NCI-H2081 treated with DMSO at 0.1 percent for 48 hours (cell line): ENCODE data around the gene AADACL4.
"Not testable (repeated sequence)": the region's sequence is repeated elsewhere in the genome, so short reads cannot be mapped to it uniquely, and the experiment has no call there.

ENCODE experiments used
- DNase-seq: peaks from one replicate; lab custom pipeline; 2025; lab: John Stamatoyannopoulos, UW

The AADACL4 gene

DNA sequence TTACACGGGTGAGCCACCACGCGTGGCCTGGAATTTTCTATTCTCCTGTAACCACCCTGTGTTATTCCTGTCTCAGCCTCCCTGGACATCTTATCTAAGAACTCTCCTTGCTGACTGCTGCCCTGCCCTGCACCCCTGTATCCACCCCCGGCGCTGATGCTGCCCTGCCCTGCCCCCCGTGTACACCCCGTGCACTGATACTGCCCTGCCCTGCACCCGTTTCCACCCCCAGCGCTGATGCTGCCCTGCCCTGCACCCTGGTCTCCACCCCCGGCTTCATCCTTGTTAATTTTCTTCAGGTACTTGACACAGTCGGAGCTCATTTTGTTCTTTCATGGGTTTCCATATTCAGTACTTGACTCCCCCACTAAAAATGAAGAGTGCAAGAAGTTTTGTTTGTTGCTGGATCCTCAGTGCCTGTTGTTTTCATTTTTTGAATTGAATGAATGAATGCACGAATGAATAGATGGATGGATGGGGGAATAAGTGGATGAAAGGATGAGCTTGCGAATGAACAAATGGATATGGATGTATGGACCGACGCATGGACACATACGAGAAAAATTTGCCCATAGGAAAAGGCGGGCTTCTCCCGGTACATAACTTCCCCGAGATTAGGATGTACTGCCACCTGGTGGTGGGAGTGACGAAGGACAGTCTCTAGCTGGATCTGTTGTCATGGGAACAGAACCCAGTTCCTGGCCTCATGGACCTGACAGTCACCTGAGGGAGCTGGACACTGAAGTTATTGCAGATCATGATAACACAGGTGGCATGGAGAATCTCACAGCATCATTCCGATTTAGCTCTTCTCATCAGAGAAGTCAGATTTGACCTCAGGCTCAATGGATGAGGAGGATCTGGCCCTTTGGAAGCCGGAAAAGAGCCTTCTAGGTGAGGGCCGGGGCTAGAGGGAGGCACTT is 14.9 kb downstream of the AADACL4 start:
- DNase-seq = no peak

DNA sequence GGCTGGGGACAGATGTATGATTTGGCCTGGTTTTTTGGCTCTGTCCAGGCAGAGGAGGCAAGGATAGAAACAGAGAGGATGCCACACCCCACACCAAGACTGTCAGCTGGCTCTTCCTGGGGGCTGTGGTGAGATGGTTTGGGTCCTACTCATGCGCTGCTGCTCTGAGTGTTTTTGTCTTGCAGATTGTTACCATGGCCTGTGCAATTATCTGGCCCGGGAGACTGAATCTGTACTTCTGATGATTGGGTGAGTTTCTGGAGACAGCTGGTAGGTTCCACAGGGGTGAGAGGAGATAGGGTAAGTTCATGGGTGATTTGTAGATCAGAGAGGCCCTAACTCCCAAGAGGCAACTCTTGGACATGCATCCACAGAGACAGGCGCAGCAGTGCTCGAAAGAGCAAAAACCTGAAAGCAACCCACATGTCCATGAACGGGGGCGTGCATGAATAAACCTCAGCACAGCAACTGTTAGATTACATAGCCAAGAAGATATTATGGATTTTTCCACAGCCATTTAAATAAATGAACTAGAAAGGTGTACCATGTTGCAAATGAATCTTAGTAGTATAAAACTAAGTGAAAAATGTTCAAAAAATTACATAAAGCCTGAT is 17.8 kb downstream of the AADACL4 start:
- DNase-seq = no peak

DNA sequence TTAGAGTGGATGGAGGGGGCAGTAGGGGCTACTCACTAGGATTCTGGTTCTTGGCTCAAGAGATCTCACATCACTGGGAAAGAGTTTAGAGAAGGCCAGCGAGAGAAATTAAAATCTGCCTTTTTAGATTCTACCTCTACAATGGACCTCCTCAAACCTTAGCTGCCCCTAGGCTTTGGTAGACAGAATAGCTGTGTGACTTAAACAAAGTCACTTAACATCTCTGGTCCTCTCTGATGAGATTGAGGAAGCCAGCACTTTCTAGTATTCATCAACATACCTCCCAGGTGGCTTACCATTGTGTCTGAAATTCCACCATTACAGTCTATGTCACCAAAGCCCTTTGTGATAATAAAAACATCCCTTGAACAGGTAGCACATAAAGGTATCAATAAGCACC is 18.7 kb downstream of the AADACL4 start:
- no peak for DNase-seq

DNA sequence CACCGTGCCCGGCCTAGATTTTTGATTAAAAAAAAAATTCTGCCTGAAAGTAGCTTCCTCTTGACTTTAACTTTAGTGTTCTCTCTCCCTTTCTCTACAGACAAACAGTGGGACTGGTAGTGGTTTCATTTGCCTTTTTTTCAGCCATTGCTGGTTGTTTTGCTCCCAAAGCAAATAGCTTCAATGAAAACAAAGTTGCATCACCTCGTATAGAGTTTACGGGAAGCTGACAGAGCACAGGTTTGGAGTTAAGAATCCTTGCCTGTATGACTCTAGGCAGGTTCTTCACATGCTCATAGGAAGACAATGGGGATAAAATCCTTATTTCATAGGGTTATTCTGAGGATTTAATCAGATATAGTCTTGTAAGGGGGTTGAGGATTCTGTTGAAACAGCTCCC is 21.6 kb downstream of the AADACL4 start:
- DNase-seq = no peak

DNA sequence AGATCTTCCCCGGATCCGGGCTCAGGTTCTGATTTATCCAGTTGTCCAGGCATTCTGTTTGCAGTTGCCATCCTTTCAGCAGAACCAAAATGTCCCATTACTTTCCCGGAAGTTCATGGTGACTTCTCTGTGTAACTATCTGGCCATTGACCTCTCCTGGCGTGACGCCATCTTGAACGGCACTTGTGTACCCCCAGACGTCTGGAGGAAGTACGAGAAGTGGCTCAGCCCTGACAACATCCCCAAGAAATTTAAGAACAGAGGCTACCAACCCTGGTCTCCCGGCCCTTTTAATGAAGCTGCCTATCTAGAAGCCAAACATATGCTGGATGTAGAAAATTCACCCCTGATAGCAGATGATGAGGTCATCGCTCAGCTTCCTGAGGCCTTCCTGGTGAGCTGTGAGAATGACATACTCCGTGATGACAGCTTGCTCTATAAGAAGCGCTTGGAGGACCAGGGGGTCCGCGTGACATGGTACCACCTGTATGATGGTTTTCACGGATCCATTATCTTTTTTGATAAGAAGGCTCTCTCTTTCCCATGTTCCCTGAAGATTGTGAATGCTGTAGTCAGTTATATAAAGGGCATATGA is 22.4 kb downstream of the AADACL4 start:
- no peak for DNase-seq

DNA sequence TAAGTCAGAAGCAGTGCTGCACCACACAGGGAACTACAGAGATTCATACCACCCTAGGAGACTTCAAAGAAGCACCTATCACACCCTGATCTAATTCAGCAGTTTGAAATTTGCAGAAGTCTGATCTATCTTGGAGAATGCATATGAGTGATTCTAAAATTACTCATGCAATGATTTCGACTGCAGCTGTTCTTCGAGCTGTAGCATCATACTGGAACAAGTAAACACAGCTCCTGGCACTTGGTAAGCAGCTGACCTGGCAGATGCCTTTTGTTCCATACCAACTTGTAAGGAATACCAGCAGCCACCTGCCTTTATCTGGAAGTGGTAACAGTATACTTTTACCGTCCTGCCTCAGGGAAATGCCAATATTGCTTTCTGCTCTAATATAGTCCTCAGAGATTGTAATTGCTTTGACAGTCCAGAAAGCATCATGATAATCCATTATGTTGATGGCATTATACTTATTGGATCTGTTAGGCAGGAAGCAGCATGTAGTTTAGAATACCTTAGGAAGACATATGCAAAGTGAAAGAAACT is 25.7 kb downstream of the AADACL4 start:
- DNase-seq = no peak

DNA sequence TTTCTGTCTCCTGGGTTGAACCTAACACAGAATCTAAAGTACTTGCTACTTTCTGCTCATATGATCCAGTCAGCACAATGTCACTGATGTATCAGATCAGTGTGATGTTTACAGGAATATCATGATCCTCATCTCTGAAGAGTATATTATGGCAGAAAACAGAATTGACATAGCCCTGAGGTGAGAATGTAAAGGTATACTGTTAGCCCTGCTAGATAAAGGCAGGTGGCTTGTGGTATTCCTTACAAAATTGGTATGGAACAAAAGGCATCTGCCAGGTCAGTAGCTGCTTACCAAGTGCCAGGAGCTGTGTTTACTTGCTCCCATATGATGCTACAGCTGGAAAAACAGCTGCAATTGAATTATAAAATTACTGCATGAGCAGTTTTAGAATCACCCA is 30.5 kb downstream of the AADACL4 start:
- DNase-seq = no peak

DNA sequence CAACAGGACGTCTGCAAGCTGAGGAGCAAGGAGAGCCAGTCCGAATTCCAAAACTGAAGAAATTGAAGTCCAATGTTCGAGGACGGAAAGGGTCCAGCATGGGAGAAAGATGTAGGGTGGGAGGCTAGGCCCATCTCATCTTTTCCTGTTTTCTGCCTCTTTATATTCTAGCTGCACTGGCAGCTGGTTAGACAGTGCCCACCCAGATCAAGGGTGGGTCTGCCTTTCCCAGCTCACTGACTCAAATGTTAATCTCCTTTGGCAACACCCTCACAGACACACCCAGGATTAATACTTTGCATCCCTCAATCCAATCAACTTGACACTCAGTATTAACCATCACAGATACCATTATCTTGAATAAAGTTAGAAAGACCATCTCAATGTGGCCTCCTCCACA is 32.2 kb downstream of the AADACL4 start:
- DNase-seq = not testable (repeated sequence)

DNA sequence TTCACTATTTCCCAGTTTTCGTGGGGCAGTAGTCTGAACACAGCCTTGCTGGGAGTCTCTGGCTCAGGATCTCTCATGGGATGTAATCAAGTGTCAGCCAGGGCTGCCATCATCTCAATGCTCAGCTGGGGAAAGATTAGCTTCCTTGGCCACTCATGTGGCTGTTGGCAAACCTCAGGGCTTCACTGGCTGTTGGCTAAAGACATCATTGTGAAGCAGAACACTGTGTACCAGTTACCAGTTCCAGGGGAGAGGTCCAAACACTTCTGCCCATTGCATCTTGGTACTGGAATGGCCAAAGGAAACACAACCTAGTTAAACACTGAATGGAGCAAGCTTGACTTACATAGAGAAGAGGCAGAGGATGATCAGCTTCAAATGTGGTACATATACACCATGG is 33.7 kb downstream of the AADACL4 start:
- no peak for DNase-seq

DNA sequence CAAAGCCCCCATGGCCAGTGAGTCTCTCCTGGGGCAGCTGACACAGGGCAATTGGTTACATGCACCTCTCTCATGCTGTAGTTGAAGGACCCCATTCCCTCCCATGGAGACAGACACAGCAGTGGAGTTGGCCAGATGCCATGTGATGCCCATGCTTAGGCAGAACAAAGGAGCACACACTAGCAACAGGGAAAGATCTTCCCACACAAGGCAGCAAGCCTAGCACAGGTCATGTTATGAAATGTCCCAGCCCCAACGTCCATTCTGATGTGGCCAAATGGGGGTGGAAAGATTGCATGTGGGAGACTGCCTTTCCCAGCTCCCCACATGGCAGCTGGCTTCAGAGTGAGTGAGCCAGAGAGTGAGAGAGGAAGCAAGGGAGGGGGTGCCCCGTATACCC is 34.5 kb downstream of the AADACL4 start:
- DNase-seq = no peak

DNA sequence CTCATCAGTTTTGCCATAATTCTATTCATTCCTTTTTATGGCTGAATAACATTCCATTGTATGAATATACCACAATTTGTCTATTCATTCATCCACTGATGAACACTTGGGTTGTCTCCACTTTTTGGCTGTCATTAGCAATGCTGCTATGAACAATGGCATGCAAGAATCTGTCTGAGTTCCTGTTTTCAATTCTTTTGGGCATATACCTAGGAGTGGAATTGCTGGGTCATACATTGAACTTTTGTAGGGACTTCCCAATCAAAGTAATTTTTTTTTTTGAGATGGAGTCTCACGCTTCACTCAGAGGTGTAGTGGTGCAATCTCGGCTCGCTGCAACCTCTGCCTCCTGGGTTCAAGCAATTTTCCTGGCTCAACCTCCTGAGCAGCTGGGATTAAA is 34.9 kb downstream of the AADACL4 start:
- DNase-seq = no peak

DNA sequence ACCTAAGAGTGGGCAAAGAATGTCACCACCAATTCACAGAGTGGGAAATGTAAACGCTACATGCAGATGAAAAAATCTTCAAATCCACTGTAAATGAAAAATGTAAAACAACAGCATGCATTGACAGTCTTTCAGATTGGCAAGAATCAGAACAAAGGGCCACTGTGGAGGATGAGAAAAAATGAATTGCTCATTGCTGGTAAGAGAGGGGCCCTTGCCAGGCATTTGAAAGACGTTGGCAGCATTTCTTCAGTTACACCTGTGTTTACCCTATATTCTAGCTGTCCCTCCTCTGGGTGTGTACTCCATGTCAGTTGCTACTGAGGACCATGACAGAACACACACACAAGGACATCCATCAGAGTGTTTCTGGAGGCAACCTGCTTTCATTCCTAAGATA is 46.3 kb downstream of the AADACL4 start:
- DNase-seq = no peak

DNA sequence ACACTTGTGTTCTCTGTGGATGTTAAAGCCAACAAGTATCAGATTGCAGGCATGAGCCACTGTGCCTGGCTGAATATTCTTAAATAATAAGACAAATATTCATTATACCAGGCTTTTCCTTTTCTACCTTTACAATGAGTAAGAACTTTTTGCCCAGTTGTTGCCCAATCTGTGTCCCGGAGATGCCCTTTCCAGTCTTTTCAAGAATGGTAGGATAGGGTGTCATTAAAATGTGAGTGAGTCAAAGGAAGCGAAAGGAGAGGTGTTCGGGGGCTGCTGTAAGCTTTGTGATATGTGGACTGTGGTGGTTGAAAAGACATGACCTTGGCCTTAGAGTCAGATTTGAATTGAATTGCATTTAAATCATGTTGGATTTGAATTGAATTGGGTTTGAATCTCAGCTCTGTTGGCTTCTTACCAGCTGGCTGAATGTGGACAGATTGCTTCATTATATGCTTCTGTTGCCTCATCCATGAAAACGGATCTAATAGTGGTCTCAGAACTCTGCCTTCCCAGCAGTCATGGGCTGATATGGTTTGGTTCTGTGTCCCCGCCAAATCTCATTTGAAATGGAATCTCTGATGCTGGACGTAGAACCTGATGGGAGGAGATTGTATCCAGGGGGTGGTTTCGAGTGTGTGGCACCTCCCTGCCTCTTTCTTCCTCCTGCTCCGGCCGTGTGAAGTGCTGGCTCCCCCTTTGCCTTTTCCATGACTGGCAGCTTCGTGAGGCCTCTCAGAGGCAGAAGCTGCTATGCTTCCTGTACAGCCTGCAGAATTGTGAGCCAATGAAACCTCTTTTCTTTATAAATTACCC is 49.3 kb downstream of the AADACL4 start:
- no peak for DNase-seq

DNA sequence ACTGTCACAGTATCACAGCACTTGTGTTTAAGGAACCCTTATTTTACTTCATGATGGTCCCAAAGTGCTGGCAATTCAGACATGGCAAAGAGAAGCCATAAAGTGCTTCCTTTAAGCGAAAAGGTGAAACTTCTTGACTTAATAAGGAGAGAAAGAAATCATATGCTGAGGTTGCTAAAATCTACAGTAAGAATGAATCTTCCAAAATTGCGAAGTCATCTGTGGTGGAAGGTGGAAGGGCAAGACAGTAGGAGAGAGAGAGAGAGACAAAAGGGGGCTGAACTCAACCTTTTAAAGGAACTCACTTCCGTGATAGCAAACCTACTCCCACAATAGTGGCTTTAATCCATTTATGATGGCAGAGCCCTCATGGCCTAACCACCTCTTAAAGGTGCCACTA is 52.8 kb downstream of the AADACL4 start:
- DNase-seq = no peak

DNA sequence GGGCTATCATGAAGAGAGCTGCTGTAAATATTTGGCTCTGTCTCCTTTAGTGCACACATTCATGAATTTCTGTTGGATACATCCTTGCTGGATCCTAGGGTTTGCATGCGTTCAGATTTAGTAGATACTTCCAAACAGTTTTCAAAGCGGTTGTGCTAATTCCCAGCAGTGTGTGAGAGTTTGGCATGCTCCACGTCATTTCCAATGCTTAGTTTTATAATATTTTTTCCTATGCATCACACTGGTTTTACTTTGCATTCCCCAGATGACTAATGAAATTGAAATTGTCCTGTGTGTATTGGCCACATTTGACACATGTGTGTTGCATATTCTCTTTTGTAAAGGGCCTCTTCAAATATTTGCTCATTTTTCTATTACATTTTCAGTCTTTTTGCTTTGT is 53.5 kb downstream of the AADACL4 start:
- no peak for DNase-seq

DNA sequence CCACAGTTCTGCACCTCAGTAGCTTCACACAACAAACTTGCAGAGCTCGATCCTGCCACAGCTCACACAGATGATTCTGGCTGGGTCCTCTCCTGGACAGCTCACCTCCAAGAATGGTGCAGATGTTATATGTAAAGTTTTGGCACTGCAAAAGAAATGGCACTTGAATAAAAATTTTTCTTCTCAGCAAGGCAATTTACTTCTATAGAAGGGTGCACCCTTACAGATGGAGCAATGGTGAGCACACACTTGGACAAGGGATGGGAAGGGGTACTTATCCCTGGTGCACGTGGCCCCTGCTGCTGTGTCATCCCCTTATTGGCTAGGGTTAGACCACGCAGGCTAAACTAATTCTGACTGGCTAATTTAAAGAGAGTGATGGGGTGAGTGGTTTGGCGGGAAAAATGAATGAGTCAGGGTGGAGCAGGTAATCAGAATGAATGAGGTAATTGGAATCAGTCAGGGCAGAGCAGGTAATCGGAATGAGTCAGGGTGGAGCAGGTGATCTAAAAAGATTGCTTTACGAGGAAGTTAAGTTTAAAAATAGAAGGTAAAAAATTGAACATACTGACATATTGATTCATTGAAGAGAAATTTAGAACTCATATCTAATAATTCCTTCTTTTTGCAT is 60.1 kb downstream of the AADACL4 start:
- DNase-seq = no peak

DNA sequence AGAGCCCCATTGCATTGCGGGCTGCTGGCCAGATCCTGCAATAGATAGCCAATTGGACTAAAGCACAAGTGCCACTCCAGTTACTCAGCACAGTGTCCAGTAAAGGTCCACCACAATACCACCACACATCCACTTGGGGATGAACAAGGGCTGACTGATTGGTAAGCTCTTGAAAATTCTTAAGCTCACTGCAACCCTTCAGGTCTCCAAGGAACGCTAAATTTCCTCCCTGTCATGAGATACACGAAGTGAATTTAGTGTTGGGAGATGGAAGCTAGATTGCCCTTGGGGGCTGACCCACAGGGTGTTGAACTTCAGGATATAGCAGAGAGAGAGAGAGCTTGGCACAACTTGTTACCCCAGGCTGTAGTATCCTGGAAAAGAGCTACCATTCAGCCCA is 62.2 kb downstream of the AADACL4 start:
- no peak for DNase-seq

DNA sequence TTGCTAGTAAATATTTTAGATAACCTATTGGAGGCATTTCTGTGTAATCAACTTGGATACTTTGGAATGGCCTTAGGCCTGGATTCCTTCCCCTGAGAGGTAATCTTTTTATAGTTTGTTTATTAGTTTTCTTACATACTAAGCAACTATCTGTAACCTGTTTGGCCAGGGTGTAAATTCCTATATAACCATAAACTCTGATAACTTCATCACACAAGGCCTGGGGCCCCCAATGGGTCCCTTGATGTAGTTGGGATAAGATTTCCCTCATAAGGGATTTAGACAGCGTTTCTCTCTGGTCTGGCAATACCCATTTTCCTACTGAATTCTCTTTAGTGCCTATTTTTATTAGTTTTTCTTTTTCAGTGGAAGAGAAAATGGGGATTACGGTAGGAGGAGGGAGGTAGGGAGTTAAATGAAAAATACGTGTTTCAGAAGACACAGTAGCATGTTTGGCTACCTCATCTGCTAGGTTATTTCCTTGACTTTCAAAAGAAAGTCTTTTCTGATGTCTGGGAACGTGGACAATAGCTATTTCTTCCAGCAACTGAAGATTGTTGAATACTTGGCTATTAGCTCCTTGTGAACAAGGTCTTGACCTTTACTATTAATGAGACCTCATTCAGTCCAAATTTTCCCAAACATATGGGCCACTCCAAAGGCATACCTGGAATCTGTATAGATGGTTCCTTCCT is 64.7 kb downstream of the AADACL4 start:
- DNase-seq = no peak

DNA sequence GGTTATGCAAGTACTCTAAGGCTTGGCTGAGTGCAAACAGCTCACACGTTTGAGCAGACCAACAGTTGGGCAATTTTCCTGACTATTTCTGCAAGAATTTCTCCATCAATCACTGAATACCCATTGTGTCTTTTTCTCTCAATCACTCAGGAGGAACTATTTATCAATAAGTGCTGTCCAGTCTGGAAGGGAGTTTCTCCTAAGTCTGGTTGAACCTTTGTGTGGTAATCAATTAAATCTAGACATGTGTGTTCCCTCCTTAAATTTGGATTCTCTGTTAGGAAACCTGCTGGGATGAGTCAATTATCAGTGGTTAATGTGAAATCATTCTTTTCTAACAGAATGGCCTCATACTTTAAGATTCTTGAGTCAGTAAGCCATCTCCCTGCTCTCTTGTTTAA is 65.2 kb downstream of the AADACL4 start:
- no peak for DNase-seq

DNA sequence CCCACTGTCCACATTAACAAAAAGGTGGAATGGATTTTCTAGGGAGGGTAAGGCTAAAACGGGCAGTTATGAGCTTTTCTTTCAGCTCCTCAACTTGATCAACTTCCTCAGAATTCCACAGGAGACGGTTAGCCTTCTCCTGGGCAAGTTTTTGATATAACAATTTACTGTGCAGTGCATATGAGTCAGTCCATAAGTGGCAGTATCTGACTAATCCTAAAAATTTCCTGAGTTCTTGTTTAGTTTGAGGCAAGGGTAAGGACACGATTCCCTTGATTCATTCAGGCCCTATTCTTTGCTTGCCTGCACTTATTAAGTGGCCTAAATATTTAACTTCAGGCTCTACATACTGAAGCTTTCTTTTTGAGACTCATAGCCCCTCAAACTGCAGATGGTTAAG is 65.8 kb downstream of the AADACL4 start:
- no peak for DNase-seq

DNA sequence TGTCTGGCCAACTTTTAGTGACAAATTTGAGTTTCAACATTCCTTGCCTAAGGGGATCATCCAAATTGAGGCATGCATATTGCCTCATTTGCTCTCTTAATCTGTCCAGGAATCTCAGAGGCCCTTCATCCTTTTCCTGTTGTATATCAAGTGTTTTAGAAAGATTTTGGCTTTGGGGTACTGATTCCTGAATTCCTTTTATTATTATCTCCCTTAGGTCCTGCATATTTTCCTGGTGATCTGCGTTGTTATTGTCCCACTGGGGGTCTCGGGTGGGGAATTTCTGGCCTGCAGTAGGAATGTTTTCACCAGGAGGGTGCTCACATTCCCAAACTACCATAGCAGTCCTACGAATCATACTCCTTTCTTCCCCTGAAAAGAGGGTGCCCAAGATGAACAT is 67.7 kb downstream of the AADACL4 start:
- DNase-seq = no peak
